GM21619 (cell line): ENCODE measurements around the gene LARP6.
"Not testable (repeated sequence)": the region's sequence is repeated elsewhere in the genome, so short reads cannot be mapped to it uniquely, and the experiment has no call there.

ENCODE experiments used
- ATAC-seq: cut with Tn5 transposase; IDR thresholded peaks from one replicate; pipeline ENCODE4 v1.9.1; 2021; ENCODE audit not compliant: unreplicated experiment

The LARP6 gene

DNA sequence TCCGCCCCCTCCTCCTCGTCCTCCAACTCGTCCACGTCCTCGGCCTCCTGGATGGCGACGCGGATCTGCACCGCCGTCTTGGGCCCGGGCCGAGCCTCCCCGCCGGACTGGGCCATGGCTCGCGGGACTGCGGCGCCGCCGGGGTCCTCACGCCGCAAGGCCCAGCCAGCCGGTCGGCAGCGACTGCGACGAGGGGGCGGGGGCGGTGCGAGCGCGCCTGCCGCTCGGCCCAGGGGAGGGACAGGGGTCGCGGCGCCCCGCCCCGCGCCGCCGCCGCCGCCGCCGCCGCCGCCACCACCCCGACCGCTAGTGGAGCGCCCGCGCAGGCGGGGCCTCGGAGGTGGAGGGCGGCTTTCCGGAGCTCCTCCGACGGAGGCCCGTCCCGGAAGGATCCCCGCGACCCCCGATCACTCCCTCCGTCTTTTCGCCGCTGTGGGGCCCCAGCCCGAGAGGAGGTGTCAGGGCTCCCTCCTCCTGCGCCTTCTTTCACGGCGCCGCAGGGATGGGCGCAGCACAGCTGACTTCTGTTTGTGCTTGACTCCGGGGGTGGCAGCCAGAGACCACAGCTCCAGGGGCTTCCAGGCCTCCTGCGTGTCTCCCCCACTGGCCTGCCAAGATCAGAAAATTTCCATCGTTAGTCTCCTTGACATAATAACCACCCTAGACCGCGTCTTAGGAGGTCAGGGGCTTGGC lies at the start of gene LARP6:
Gene LARP6 (minus strand): TSS at position 185 of the 693 bp plus-strand sequence. CDS start 69 bp downstream, at position 116.
- no peak for ATAC-seq

DNA sequence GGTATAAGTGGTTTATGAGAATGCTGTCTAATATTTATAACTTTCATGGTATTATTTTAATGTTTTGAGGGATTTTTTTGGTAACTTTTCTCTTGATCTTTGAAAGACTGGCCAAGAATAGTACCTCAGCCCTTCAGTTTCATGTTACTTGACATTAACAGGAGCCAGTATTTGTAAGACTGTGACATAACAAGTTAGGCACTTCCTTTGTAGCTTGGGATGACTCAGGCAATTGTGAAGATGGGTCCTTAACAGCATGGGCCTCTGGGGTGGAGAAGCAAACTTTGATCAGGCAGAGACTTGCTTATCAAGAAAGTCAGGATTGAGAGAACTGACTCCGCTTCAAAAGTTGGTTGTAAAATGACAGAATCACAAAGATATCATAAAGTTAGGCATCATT lies 48.1 kb upstream of the LARP6 start:
- ATAC-seq = no peak

DNA sequence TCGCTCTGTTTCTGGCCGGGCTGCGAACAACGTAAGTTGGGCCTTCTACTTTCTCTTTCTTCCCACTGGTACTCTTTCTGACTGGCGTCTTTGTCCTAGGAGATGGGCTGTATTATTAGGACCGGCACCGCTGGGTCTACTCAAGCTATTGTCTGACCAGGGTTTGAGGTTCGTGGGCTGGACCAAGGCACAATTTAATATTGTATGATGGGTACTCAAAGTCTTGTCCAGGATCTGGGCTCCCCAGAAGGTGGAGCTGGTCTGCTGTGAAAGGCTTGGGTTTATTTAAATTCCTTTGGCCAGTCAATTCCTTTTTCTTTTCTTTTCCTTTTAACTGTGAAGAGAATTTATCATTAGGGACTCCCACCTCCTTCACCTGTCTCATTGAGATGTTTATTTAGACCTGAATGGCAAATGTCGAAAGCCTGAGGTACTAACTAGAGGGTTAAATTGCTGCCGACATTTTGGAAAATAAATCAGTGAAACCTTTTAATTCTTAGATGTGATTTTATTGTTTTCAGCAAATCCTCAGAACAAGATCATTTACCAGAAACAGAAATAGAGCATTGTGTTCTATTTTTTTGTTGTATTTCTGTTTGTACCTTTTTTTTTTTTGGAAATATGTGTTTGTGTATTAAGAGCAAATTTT lies 39.1 kb upstream of the LARP6 start:
- ATAC-seq = peak; percentile 22

DNA sequence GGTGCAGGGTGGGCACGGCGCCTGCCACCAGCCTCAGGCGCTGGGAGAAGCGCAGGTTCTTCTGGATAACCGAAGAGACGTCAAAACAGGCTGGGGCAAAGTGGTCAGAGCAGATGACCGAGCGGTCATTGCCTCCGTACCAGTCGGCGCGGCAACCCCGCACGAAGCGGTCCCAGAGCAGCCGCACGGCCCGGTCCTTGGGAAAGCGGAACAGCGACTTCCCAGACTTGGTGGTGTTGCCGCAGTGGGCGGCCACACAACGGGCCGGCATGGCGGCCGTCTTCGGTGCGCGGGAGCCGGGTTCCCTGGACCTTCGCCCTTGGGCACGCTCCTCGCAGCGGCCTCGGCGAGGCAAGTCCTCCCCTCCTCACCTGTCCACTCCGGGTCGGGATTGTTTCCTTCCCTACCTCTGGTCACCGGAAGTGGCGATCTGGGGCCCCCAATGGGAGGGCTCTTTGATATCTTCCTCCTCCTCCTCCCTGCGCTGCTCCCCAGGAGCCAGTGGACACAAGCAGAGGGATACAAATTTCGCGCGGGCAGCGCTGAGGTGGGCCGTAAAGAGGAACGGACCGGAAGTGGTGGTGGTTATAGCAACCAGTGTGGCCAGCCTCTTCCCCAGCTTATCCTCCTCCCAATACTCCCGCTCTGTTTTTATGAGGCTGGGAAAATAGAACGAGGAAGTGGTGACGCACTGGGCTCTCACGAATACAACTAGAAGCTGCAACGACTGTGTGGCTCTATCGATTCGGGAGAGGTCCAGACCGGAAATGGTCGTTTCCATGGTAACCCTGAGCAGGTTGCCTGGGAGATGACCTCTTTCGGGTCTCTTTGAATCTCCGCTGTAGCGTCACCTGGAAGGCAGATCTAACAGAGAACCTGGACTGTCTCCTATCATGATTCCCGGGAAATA lies 38.3 kb upstream of the LARP6 start, which contains the start of the genes LRRC49 and THAP10:
Gene LRRC49 (plus strand): TSS at position 825 of the 910 bp plus-strand sequence. CDS start 69 bp downstream, at position 894.
Gene THAP10 (minus strand): TSS at position 432 of the 910 bp plus-strand sequence. CDS start 161 bp downstream, at position 271.
- peak; percentile 76 for ATAC-seq

DNA sequence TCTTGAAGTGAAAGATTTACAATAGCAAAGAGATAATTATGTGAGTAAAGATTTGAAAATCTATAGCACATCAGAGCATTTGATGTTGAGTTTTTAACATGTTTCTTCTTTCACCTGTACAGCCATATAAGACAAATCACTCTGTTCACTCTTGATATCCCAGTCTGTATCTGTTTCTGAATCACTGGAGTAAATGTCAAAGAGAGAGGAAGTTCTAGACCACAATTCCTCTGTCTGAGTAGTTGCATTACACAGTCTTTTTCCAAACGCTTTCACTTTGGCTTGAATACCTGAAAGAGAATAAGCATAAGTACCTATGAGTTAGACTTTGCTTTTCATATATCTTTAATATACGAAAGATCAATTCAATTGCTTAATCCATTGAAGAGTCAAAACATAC lies 28.4 kb upstream of the LARP6 start:
- no peak for ATAC-seq

DNA sequence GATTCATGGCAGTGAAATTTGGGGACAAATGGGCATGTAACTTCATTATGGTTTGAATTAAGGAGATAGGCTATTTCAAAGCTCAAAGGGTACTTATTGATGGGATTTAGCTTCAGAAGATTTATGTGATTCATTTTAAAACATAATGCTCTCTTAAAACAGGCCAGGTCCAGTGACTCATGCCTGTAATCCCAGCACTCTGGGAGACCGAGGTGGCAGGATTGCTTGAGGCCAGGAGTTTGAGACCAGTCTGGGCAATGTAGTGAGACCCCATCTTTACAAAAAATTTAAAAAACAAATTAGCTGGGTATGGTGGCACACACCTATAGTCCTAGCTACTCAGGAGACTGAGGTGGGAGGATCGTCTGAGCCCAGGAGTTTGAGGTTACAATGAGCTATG lies 26.8 kb upstream of the LARP6 start:
- ATAC-seq = no peak

DNA sequence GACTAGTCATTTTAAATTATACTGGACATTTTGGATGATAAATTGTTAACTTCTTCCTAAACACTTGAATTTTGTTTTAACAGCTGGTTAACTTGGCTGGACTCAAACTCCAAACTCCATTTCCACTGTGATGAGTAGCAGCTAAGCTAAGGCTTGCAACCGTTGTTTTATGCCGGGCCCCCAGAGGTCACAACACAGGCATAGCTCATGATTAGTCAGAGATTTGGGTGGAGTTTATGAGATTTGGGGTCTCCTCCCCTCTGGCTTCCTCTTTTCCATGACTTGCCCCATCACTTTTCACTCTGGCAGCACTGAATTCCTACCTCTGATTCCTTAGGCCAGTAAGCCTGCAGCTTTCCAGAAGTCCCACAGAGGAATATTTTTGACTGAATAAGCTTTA lies 25.4 kb upstream of the LARP6 start:
- ATAC-seq = no peak

GRCh38 chr15:70876683-70877082 lies 22.7 kb upstream of the LARP6 start:
- no peak for ATAC-seq

GRCh38 chr15:70876011-70876410 lies 22.1 kb upstream of the LARP6 start:
- ATAC-seq = no peak

DNA sequence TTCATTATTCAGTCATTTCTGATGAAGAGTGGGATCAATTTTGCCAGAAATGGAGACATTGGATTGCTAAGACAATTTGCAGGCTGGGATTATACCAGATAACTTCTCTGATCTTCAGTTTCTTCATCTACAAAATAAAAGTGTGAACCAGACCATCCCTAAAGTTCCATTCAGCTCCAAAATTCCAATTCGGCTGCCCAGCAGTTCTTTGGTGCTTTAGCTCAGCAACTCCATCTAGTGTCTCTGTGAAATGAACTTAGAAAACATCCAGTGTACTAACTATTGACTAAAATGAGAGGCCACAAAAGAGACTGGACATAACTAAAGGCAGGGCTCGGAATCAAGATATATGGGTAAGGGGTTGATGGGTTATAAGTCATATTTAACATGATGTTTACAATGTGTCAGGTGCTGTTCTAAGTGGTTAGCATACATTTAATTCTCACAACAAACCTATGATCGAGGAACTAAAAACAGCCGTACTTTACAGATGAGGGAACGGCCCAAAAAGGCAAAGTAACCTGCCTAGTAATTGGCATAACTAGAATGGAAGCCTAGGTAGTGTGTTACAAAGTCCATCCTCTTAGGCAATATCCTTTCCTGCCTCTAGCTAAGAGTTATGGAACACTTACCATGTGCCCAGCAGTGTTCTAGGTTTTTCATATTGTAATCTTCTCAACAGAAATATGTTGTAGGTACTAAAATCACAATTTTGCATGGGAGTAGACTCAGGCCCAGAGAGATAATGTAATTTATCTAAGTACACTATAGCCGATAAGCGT lies 21.2 kb upstream of the LARP6 start:
- no peak for ATAC-seq

- no peak for ATAC-seq
These were observed 19.5 kb upstream of the LARP6 start for GRCh38 chr15:70873232-70874054.

DNA sequence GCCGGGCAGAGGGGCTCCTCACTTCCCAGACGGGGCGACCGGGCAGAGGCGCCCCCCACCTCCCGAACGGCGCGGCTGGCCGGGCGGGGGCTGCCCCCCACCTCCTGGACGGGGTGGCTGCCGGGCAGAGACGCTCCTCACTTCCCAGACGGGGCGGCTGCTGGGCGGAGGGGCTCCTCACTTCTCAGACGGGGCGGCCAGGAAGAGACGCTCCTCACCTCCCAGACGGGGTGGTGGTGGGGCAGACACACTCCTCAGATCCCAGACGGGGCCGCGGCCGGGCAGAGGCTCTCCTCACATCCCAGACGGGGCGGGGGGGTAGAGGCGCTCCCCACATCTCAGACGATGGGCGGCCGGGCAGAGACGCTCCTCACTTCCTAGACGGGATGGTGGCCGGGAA lies 17.5 kb upstream of the LARP6 start:
- not testable (repeated sequence) for ATAC-seq

DNA sequence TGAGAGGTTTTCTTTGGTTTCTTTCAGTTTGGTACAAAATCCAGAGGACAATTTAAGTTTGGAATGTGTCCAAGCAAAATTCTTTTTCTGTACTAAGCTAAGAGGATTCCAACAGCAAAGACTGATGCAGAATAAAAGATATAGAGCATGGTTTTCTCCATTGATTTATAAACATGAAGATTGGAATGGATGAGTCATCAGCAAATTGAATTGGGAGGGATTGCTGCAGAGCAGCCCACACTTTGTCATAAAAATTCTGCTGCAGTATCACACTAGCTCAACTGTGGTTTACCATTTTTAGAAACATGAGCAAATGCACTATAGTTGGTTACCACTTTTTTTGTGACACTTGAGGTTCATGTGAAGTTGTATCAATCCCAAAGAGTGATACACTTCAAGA lies 16.1 kb upstream of the LARP6 start:
- no peak for ATAC-seq

GRCh38 chr15:70869346-70869745 lies 15.4 kb upstream of the LARP6 start:
- ATAC-seq = no peak

DNA sequence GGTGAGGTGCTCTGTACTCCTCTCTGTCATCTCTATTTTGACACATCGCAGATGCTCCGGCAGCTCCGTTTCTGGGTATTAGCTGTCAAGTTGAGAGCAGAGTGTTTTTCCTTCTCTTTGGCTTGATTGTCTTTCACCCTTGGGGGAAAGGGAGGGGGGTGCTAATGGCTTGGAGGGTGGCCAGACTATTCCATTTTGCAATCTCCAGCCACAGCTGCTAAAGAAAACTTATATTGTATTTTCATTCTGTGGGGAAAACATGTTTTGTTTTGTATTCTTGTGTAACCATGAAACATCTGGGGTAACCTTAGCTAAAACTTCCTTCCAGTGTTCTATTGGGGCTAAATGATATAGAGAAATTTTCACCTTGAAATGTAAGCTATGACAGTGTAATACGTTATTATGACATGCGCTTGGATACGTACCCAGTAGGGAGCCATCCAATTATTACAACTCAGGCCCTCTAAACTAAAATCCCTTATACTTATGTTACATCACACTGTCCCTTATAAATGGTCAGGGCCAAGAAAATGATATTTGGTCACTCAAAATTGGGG lies 14.0 kb upstream of the LARP6 start:
- no peak for ATAC-seq

- no peak for ATAC-seq
These were observed 13.2 kb upstream of the LARP6 start for GRCh38 chr15:70866982-70867641.

GRCh38 chr15:70863450-70864218 lies 9.7 kb upstream of the LARP6 start:
- no peak for ATAC-seq

DNA sequence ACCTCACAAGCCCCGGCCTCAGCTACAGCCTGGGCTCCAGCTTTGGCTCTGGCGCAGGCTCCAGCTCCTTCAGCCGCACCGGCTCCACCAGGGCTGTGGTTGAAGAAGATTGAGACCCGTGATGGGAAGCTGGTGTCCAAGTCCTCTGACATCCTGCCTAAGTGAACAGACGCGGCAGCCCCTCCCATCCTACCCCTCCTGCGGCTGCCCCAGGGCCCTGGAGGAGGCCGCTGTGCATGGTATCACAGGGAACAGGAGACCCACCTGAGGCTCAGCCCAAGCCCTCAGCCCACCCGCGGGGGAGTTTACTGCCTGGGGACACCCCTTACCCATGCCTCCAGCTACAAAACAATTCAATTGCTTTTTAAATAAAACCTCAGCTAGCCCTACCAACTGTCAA lies 6.0 kb upstream of the LARP6 start:
- ATAC-seq = no peak
